AG04450 (cell line): ENCODE results near the gene SCP2D1. TPM values are rescaled to one million over a fixed set of nuclear protein-coding genes. Genes with fewer than 3 reads are reported as not detected.
"Not testable (repeated sequence)": the region's sequence is repeated elsewhere in the genome, so short reads cannot be mapped to it uniquely, and the experiment has no call there.

Experiments used
- CTCF ChIA-PET: fragments of 300-600, 350-600 bp; formaldehyde crosslinking; extraction: SDS; loops from one replicate; lab custom pipeline; 2022; ENCODE audit warnings: antibody characterized with exemption, inconsistent platforms; lab: Charles Lee
- POLR2A ChIA-PET: fragments of 350-600 bp; formaldehyde crosslinking; extraction: SDS; loops from one replicate; lab custom pipeline; 2021; ENCODE audit warnings: antibody characterized with exemption, inconsistent platforms; lab: Yijun Ruan, JAX
- DNase-seq: peaks from one replicate; pipeline ENCODE4 v3.0.0-alpha.2; 2011; ENCODE audit warnings: low read depth, low spot score
- H3K27ac ChIP-seq: one replicate; pipeline ENCODE4 v1.5.1; 2012; ENCODE audit warnings: low read depth, low read length, control low read depth
- H3K27me3 ChIP-seq: one replicate; pipeline ENCODE4 v1.6.0; 2012; ENCODE audit warnings: low read length; ENCODE audit not compliant: control insufficient read depth, insufficient read depth
- H3K4me3 ChIP-seq: 2 replicates; pipeline ENCODE4 v1.5.1; 2011; ENCODE audit warnings: mild to moderate bottlenecking, low read depth, low read length, control low read depth
- H3K9me3 ChIP-seq: 2 replicates; pipeline ENCODE4 v1.5.1; 2012; ENCODE audit warnings: low read length; ENCODE audit not compliant: control insufficient read depth, insufficient read depth
- CTCF ChIP-seq: IDR thresholded peaks from 2 replicates; pipeline ENCODE4 v1.5.1; 2011; ENCODE audit warnings: low read depth, low read length, control low read depth, inconsistent platforms
- polyA plus RNA-seq: library from polyadenylated mRNA; depleted of rRNA; stranded (reverse); fragments of >200 nt; gene quantifications from 2 replicates; pipeline ENCODE4 v1.2.3, GENCODE V29; 2011

SCP2D1 gene
- polyA plus RNA-seq, 1 experiment = not detected

GRCh38 chr20:18778690-18779392, 34.7 kb upstream of the SCP2D1 start:
- no peaks in the 10 kb centered on the region for H3K27me3 ChIP-seq
- no peak overlapping the region for H3K4me3 ChIP-seq
- POLR2A ChIA-PET = no interaction called here
- DNase-seq = no peak
- CTCF ChIA-PET = no interaction called here
- TF ChIP-seq CTCF = no peak
- H3K9me3 ChIP-seq = no peaks in the 10 kb centered on the region
- H3K27ac ChIP-seq = no peak overlapping the region

- no peak for DNase-seq
- Histone ChIP-seq H3K9me3 (no peaks in the 10 kb centered on the region), H3K27ac (no peak overlapping the region), H3K4me3 (no peak overlapping the region), H3K27me3 (peaks cover 4% of the 10 kb centered on the region)
- ChIA-PET CTCF (interaction anchor here (0.6 kb wide), 1 partner anchor 15 kb away, joined by 3 read pairs; no protein-coding TSS in a partner anchor), POLR2A (no interaction called here)
- no peak for TF ChIP-seq CTCF
Observed at GRCh38 chr20:18780385-18781130, 33.0 kb upstream of the SCP2D1 start.

GRCh38 chr20:18781509-18781908, 32.1 kb upstream of the SCP2D1 start:
- ChIA-PET POLR2A (no interaction called here), CTCF (no interaction called here)
- H3K27me3 ChIP-seq = peaks cover 4% of the 10 kb centered on the region
- no peak overlapping the region for H3K4me3 ChIP-seq
- no peak for DNase-seq
- H3K9me3 ChIP-seq = no peaks in the 10 kb centered on the region
- no peak for TF ChIP-seq CTCF
- no peak overlapping the region for H3K27ac ChIP-seq

- CTCF ChIA-PET = no interaction called here
- H3K9me3 ChIP-seq = no peaks in the 10 kb centered on the region
- no peak for TF ChIP-seq CTCF
Observed at GRCh38 chr20:18783385-18783959, 30.1 kb upstream of the SCP2D1 start.

GRCh38 chr20:18787046-18787445, 26.5 kb upstream of the SCP2D1 start:
- H3K27ac ChIP-seq, CTCF ChIA-PET, H3K4me3 ChIP-seq, POLR2A ChIA-PET, DNase-seq, H3K27me3 ChIP-seq, H3K9me3 ChIP-seq: not testable (repeated sequence)

More at GRCh38 chr20:18783385-18783959, 30.1 kb upstream of the SCP2D1 start:
- POLR2A ChIA-PET = no interaction called here
- peaks cover 4% of the 10 kb centered on the region for H3K27me3 ChIP-seq
- no peak overlapping the region for H3K27ac ChIP-seq
- H3K4me3 ChIP-seq = no peak overlapping the region
- no peak for DNase-seq
